ENCODE results near the gene BRME1.

- TF ChIP-seq CTCF (IDR thresholded peaks at IDR 0.05) (no peak), POLR2A (IDR thresholded peaks at IDR 0.05) (no peak)
These were observed 30.0 kb upstream of the BRME1 start for GRCh38 chr19:13935765-13936510.

Measured in uterus (tissue), 2 donors.